HEK293 (cell line): Measurements from ENCODE around the gene TTL.

Source experiments
- KLF1 ChIP-seq: fragments of 450-650 bp; formaldehyde crosslinking; IDR thresholded peaks from 2 replicates; pipeline ENCODE4 v1.5.1; 2016; ENCODE audit warnings: missing biosample characterization, missing genetic modification characterization
- ZNF114 ChIP-seq: fragments of 450-650 bp; formaldehyde crosslinking; IDR thresholded peaks from 2 replicates; pipeline ENCODE4 v1.5.0; 2017; ENCODE audit warnings: missing biosample characterization, missing genetic modification characterization
- ZNF175 ChIP-seq: fragments of 450-650 bp; formaldehyde crosslinking; IDR thresholded peaks from 2 replicates; pipeline ENCODE4 v1.5.1; 2016; ENCODE audit warnings: missing biosample characterization, missing genetic modification characterization
- ZNF248 ChIP-seq: fragments of 450-650 bp; formaldehyde crosslinking; IDR thresholded peaks from 2 replicates; pipeline ENCODE4 v1.5.1; 2017; ENCODE audit warnings: missing biosample characterization, missing genetic modification characterization
- ZNF274 ChIP-seq, 2 experiments: fragments of 200-500 bp in 1 of 2; fragments of 450-650 bp in 1 of 2; sonication (Bioruptor generic) in 1 of 2; formaldehyde crosslinking in 1 of 2; IDR thresholded peaks; 2 replicates each; pipeline versions ENCODE4 v1.5.1 to v1.6.1; 2014 to 2016; ENCODE audit warnings: borderline replicate concordance in 1 of 2, inconsistent platforms in 1 of 2, low read length in 1 of 2, missing biosample characterization in 1 of 2, missing genetic modification characterization in 1 of 2
- ZNF544 ChIP-seq: fragments of 450-650 bp; formaldehyde crosslinking; IDR thresholded peaks from 2 replicates; pipeline ENCODE4 v1.5.0; 2017; ENCODE audit warnings: missing biosample characterization, missing genetic modification characterization
- ZNF626 ChIP-seq: fragments of 450-650 bp; sonication (Bioruptor Pico); formaldehyde crosslinking; IDR thresholded peaks from 2 replicates; pipeline ENCODE4 v1.5.1; 2018; ENCODE audit warnings: missing biosample characterization, missing genetic modification characterization, inconsistent platforms
- ZNF664 ChIP-seq: fragments of 450-650 bp; formaldehyde crosslinking; IDR thresholded peaks from 2 replicates; pipeline ENCODE4 v1.5.1; 2016; ENCODE audit warnings: missing biosample characterization, missing genetic modification characterization
- TF ChIP-seq, protein P1 (sequence below): fragments of 450-650 bp; formaldehyde crosslinking; IDR thresholded peaks from 2 replicates; pipeline ENCODE4 v1.5.1; 2016; ENCODE audit warnings: missing biosample characterization, missing genetic modification characterization
- TF ChIP-seq, protein P2 (sequence below): fragments of 450-650 bp; formaldehyde crosslinking; IDR thresholded peaks from 2 replicates; pipeline ENCODE4 v1.5.1; 2016; ENCODE audit warnings: missing biosample characterization, missing genetic modification characterization
- TF ChIP-seq, protein P3 (sequence below): fragments of 450-650 bp; formaldehyde crosslinking; IDR thresholded peaks from 2 replicates; pipeline ENCODE4 v1.5.1; 2016; ENCODE audit warnings: missing biosample characterization, missing genetic modification characterization, low read depth
- TF ChIP-seq, protein P4 (sequence below): fragments of 450-650 bp; formaldehyde crosslinking; IDR thresholded peaks from 2 replicates; pipeline ENCODE4 v1.5.1; 2016; ENCODE audit warnings: missing biosample characterization, missing genetic modification characterization

DNA sequence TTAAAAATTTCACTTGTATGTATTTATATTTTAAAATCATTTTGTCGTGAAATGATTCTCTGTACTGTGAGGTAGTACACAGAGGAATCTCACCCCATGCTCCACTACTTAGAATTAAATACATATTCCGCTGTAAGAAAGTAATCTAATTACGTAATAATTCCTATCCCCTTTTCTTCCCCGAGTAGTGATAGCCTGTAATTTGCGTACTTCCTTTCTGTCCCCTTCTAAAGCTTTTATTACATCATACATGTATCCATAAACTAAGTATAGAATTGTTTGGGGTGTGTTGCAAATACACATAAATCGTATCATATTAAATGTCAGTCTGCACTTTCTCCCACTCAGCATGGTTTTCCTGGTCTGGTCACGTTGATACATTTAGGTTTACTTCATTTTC, 90.0 kb downstream of the TTL start:
- TF ChIP-seq ZNF114 (tag by site-specific recombination): no peak
- TF ChIP-seq, protein P1, sequence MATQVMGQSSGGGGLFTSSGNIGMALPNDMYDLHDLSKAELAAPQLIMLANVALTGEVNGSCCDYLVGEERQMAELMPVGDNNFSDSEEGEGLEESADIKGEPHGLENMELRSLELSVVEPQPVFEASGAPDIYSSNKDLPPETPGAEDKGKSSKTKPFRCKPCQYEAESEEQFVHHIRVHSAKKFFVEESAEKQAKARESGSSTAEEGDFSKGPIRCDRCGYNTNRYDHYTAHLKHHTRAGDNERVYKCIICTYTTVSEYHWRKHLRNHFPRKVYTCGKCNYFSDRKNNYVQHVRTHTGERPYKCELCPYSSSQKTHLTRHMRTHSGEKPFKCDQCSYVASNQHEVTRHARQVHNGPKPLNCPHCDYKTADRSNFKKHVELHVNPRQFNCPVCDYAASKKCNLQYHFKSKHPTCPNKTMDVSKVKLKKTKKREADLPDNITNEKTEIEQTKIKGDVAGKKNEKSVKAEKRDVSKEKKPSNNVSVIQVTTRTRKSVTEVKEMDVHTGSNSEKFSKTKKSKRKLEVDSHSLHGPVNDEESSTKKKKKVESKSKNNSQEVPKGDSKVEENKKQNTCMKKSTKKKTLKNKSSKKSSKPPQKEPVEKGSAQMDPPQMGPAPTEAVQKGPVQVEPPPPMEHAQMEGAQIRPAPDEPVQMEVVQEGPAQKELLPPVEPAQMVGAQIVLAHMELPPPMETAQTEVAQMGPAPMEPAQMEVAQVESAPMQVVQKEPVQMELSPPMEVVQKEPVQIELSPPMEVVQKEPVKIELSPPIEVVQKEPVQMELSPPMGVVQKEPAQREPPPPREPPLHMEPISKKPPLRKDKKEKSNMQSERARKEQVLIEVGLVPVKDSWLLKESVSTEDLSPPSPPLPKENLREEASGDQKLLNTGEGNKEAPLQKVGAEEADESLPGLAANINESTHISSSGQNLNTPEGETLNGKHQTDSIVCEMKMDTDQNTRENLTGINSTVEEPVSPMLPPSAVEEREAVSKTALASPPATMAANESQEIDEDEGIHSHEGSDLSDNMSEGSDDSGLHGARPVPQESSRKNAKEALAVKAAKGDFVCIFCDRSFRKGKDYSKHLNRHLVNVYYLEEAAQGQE (tag by site-specific recombination): no peak
- no peak for TF ChIP-seq ZNF544 (tag by site-specific recombination)
- TF ChIP-seq, protein P2, sequence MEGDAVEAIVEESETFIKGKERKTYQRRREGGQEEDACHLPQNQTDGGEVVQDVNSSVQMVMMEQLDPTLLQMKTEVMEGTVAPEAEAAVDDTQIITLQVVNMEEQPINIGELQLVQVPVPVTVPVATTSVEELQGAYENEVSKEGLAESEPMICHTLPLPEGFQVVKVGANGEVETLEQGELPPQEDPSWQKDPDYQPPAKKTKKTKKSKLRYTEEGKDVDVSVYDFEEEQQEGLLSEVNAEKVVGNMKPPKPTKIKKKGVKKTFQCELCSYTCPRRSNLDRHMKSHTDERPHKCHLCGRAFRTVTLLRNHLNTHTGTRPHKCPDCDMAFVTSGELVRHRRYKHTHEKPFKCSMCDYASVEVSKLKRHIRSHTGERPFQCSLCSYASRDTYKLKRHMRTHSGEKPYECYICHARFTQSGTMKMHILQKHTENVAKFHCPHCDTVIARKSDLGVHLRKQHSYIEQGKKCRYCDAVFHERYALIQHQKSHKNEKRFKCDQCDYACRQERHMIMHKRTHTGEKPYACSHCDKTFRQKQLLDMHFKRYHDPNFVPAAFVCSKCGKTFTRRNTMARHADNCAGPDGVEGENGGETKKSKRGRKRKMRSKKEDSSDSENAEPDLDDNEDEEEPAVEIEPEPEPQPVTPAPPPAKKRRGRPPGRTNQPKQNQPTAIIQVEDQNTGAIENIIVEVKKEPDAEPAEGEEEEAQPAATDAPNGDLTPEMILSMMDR (tag by site-specific recombination): no peak
- TF ChIP-seq, protein P3, sequence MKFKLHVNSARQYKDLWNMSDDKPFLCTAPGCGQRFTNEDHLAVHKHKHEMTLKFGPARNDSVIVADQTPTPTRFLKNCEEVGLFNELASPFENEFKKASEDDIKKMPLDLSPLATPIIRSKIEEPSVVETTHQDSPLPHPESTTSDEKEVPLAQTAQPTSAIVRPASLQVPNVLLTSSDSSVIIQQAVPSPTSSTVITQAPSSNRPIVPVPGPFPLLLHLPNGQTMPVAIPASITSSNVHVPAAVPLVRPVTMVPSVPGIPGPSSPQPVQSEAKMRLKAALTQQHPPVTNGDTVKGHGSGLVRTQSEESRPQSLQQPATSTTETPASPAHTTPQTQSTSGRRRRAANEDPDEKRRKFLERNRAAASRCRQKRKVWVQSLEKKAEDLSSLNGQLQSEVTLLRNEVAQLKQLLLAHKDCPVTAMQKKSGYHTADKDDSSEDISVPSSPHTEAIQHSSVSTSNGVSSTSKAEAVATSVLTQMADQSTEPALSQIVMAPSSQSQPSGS (tag by site-specific recombination): no peak
- no peak for TF ChIP-seq ZNF664 (tag by site-specific recombination)
- TF ChIP-seq ZNF175 (tag by site-specific recombination): no peak
- TF ChIP-seq, protein P4, sequence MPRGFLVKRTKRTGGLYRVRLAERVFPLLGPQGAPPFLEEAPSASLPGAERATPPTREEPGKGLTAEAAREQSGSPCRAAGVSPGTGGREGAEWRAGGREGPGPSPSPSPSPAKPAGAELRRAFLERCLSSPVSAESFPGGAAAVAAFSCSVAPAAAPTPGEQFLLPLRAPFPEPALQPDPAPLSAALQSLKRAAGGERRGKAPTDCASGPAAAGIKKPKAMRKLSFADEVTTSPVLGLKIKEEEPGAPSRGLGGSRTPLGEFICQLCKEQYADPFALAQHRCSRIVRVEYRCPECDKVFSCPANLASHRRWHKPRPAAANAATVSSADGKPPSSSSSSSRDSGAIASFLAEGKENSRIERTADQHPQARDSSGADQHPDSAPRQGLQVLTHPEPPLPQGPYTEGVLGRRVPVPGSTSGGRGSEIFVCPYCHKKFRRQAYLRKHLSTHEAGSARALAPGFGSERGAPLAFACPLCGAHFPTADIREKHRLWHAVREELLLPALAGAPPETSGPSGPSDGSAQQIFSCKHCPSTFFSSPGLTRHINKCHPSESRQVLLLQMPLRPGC: no peak
- TF ChIP-seq ZNF248: no peak
- no peak for TF ChIP-seq ZNF274 (IDR thresholded peaks at IDR 0.05; ENCODE audit: low read length)
- TF ChIP-seq ZNF274 (tag by site-specific recombination; IDR thresholded peaks at IDR 0.05; ENCODE audit: borderline replicate concordance): no peak
- no peak for TF ChIP-seq ZNF626 (tag by site-specific recombination)
- TF ChIP-seq KLF1 (tag by site-specific recombination): no peak
